Caco-2 (cell line): Measurements from ENCODE around the gene PRLR. TPM values are rescaled to one million over a fixed set of nuclear protein-coding genes. Genes with fewer than 3 reads are reported as not detected.
A peak's percentile ranks its signal among the peaks of the same experiment; 100 is the strongest.

ENCODE experiments used
- BruUV-seq: library from RNA; stranded (reverse); fragments of 400-500 nt; replicated peaks from 2 replicates; lab custom pipeline; 2021; lab: Mats Ljungman, UMichigan
- CTCF ChIA-PET: fragments of 300-600 bp; sonication (Branson Sonifier 250); formaldehyde crosslinking; loops from one replicate; lab custom pipeline; 2022; ENCODE audit warnings: antibody characterized with exemption; lab: Charles Lee
- POLR2A ChIA-PET: fragments of 300-600 bp; sonication (Branson Sonifier 250); formaldehyde crosslinking; loops from one replicate; lab custom pipeline; 2022; ENCODE audit warnings: antibody characterized with exemption; lab: Charles Lee
- DNase-seq, 2 experiments: peaks; one replicate each; pipeline versions ENCODE4 v3.0.0 to v3.0.0-alpha.2; 2020 to 2022
- H3K27me3 ChIP-seq: replicated peaks from 2 replicates; pipeline ENCODE4 v1.6.0; 2011; ENCODE audit warnings: low read length; ENCODE audit not compliant: control insufficient read depth, insufficient read depth
- H3K36me3 ChIP-seq: 2 replicates; pipeline ENCODE4 v1.5.1; 2011; ENCODE audit warnings: low read length; ENCODE audit not compliant: control insufficient read depth, insufficient read depth
- H3K4me1 ChIP-seq: fragments of 250-450 bp; sonication (Bioruptor Pico); 2 replicates; pipeline ENCODE4 v1.5.1; 2020; ENCODE audit warnings: mild to moderate bottlenecking
- H3K4me3 ChIP-seq: 2 replicates; pipeline ENCODE4 v1.5.1; 2011; ENCODE audit warnings: low read depth, mild to moderate bottlenecking, control low read depth, low read length
- H3K9me3 ChIP-seq: fragments of 250-450 bp; sonication (Bioruptor Pico); 2 replicates; pipeline ENCODE4 v1.5.1; 2020; ENCODE audit warnings: mild to moderate bottlenecking, moderate library complexity
- H3K27ac Mint-ChIP-seq: one replicate; pipeline ENCODE4 v1.8.0; 2022; ENCODE audit warnings: mixed read lengths; ENCODE audit not compliant: unreplicated experiment
- H3K27me3 Mint-ChIP-seq: one replicate; pipeline ENCODE4 v1.8.0; 2022; ENCODE audit warnings: mixed read lengths; ENCODE audit not compliant: insufficient read depth, unreplicated experiment
- H3K36me3 Mint-ChIP-seq: one replicate; pipeline ENCODE4 v1.8.0; 2022; ENCODE audit warnings: mild to moderate bottlenecking, mixed read lengths; ENCODE audit not compliant: insufficient read depth, unreplicated experiment
- H3K4me1 Mint-ChIP-seq: one replicate; pipeline ENCODE4 v1.8.0; 2022; ENCODE audit warnings: low read depth, mixed read lengths; ENCODE audit not compliant: unreplicated experiment
- H3K4me3 Mint-ChIP-seq: one replicate; pipeline ENCODE4 v1.8.0; 2022; ENCODE audit warnings: mild to moderate bottlenecking, moderate library complexity, mixed read lengths; ENCODE audit not compliant: unreplicated experiment
- H3K9me3 Mint-ChIP-seq: one replicate; pipeline ENCODE4 v1.8.0; 2022; ENCODE audit warnings: mixed read lengths; ENCODE audit not compliant: unreplicated experiment
- CTCF ChIP-seq, 2 experiments: fragments of 200-600 bp in 1 of 2; IDR thresholded peaks; 1 replicate in 1 of 2; 2 replicates in 1 of 2; pipeline versions ENCODE4 v1.5.1 to v1.8.0; 2011 to 2022; ENCODE audit warnings: antibody characterized with exemption in 1 of 2, control low read depth in 1 of 2, inconsistent platforms in 1 of 2, low read depth in 1 of 2, low read length in 1 of 2, mild to moderate bottlenecking in 1 of 2, moderate library complexity in 1 of 2; ENCODE audit not compliant: insufficient read depth in 1 of 2, severe bottlenecking in 1 of 2, unreplicated experiment in 1 of 2
- intact Hi-C: fragments of 100-400 bp; cut with micrococcal nuclease; formaldehyde crosslinking; loops from one replicate; pipeline ENCODE4 v1.10.0; 2022; ENCODE audit not compliant: unreplicated experiment
- total RNA-seq: library from RNA; stranded (reverse); gene quantifications from 2 replicates; pipeline ENCODE4 v1.2.3, GENCODE V29; 2022

Gene PRLR
- total RNA-seq, 1 experiment from 2014 or later, result 2.3 TPM

DNA sequence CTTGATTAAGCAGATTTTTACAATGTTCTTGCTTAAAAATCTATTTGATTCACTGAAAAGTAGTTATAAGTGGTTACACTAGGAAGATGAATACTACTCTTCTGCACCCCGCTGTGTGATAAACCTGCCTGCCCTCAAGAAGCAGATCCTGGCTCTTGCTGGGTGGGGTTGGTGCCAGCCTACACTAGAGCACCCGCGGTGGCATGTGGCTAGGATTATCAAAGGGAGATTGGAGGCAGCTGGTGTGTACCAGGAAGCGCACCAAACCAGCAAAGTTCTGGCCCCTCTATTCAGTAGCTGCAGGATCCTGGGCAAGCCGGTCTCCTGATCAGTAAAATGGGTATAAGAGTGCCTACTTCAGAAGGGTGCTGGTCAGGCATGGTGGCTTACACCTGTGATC, 43.5 kb downstream of the PRLR start:
- no peak for TF ChIP-seq CTCF (IDR thresholded peaks at IDR 0.05; ENCODE audit: insufficient read depth in 1 of 2, low read depth in 1 of 2, low read length in 1 of 2, severe bottlenecking in 1 of 2, unreplicated experiment in 1 of 2)
- Histone ChIP-seq H3K4me3 (no peak overlapping the region), H3K36me3 (no peaks in the 10 kb centered on the region), H3K9me3 (no peaks in the 10 kb centered on the region), H3K4me1 (peaks cover 11% of the 10 kb centered on the region; the same call in 1 of the 2 replicates), H3K27me3 (no peaks in the 10 kb centered on the region)
- POLR2A ChIA-PET, result no interaction called here
- no TSS peak for BruUV-seq
- intact Hi-C loops, result no loop called here
- DNase-seq, result no peak
- Mint-ChIP-seq H3K4me3 (no peak overlapping the region), H3K36me3 (no peaks in the 10 kb centered on the region), H3K9me3 (no peaks in the 10 kb centered on the region), H3K4me1 (peaks cover 6% of the 10 kb centered on the region), H3K27me3 (no peaks in the 10 kb centered on the region), H3K27ac (no peak overlapping the region)
- CTCF ChIA-PET, result no interaction called here

- H3K36me3 Mint-ChIP-seq, result no peaks in the 10 kb centered on the region
- Histone ChIP-seq H3K36me3 (no peaks in the 10 kb centered on the region), H3K4me3 (no peak overlapping the region), H3K27me3 (no peaks in the 10 kb centered on the region), H3K4me1 (peaks cover 11% of the 10 kb centered on the region; the same call in 1 of the 2 replicates), H3K9me3 (no peaks in the 10 kb centered on the region)
- intact Hi-C loops, result no loop called here
- H3K4me3 Mint-ChIP-seq, result no peak overlapping the region
- no peaks in the 10 kb centered on the region for H3K9me3 Mint-ChIP-seq
- ChIA-PET CTCF (no interaction called here), POLR2A (no interaction called here)
- H3K4me1 Mint-ChIP-seq, result peaks cover 6% of the 10 kb centered on the region
- no TSS peak for BruUV-seq
- DNase-seq, result peak in 1 of 2 experiments; percentile 24
- no peak overlapping the region for H3K27ac Mint-ChIP-seq
- TF ChIP-seq CTCF (IDR thresholded peaks at IDR 0.05; ENCODE audit: insufficient read depth in 1 of 2, low read depth in 1 of 2, low read length in 1 of 2, severe bottlenecking in 1 of 2, unreplicated experiment in 1 of 2), result no peak
- no peaks in the 10 kb centered on the region for H3K27me3 Mint-ChIP-seq
Measured at GRCh38 chr5:35185518-35185917, 44.8 kb downstream of the PRLR start.

GRCh38 chr5:35183556-35183955, 46.7 kb downstream of the PRLR start:
- no peak overlapping the region for H3K4me3 Mint-ChIP-seq
- H3K27me3 Mint-ChIP-seq, result no peaks in the 10 kb centered on the region
- Histone ChIP-seq H3K9me3 (no peaks in the 10 kb centered on the region), H3K4me3 (no peak overlapping the region), H3K36me3 (no peaks in the 10 kb centered on the region), H3K27me3 (no peaks in the 10 kb centered on the region), H3K4me1 (peaks cover 11% of the 10 kb centered on the region; the same call in 1 of the 2 replicates)
- no peak overlapping the region for H3K27ac Mint-ChIP-seq
- intact Hi-C loops, result loop anchor here (1.0 to 5.0 kb wide), 3 partner anchors 49 to 151 kb away; no protein-coding TSS in a partner anchor
- ChIA-PET POLR2A (no interaction called here), CTCF (no interaction called here)
- no peaks in the 10 kb centered on the region for H3K9me3 Mint-ChIP-seq
- peaks cover 6% of the 10 kb centered on the region for H3K4me1 Mint-ChIP-seq
- no peaks in the 10 kb centered on the region for H3K36me3 Mint-ChIP-seq
- no peak for DNase-seq
- TF ChIP-seq CTCF (IDR thresholded peaks at IDR 0.05; ENCODE audit: insufficient read depth in 1 of 2, low read depth in 1 of 2, low read length in 1 of 2, severe bottlenecking in 1 of 2, unreplicated experiment in 1 of 2), result no peak
- no TSS peak for BruUV-seq
